ENCODE measurements around the gene WDR45. TPM values are rescaled to one million over a fixed set of nuclear protein-coding genes. Genes with fewer than 3 reads are reported as not detected.

The WDR45 gene
- total and polyA plus RNA-seq, 2 of the 13 experiments (the other 11 are each of a cell fraction or from before 2014, with no cell fraction given): 16.4 to 65.5 TPM

DNA sequence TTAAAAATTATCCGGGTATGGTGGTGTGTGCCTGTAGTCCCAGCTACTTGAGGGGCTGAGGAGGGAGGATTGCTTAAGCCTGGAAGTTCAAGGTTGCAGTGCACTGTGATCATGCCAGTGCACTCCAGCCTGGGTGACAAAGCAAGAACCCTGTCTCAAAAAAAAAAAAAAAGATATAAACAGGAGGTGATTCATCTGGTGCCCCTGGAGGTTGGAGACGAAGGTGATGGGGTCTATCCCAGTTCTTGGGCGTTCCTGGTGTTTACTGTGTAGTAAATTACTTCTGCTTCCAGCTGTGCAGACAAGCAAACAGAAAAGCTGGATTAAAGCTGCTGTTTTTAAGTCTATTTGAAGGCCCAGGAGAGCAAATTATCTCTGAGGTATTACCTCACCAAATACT lies 23.9 kb upstream of the WDR45 start:
- intact Hi-C loops (cut with micrococcal nuclease; ENCODE audit: unreplicated experiment): no loop called here
- POLR2A ChIA-PET: no interaction called here

DNA sequence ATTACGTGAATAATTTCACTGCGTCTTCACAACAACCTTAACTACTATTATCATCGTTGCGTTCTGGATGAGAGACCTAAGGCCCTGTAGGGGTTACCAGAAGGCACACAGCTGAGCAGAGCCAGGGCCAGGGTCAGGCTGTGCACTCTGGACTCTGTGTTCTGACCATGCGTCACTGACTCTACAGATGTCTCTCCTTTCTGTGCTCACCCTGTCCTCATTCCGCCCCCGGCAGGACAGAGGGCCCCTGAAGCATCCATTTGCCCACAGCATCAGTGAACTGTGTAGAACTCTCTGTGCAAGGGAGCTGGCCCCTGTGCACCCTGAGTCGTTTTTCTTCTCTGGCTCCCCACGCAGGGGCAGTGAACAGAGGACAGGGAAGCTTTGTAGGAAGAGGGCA lies 22.5 kb upstream of the WDR45 start:
- intact Hi-C loops (cut with micrococcal nuclease; ENCODE audit: unreplicated experiment): no loop called here
- no peak overlapping the region for H2AFZ ChIP-seq (ENCODE audit: low read length)
- H3K27me3 ChIP-seq (ENCODE audit: control insufficient read depth in 1 of 2, insufficient read depth in 2 of 2, low read length in 2 of 2): no peaks in the 10 kb centered on the region
- H3K9me3 ChIP-seq (ENCODE audit: low read length): no peaks in the 10 kb centered on the region
- no peaks in the 10 kb centered on the region for H4K20me1 ChIP-seq (ENCODE audit: insufficient read depth, low read length)
- ChIA-PET POLR2A (interaction anchor here (1.0 to 2.1 kb wide), 3 partner anchors 22 to 100 kb away, joined by 3 to 16 read pairs (median 3); partner anchors contain the start of genes GRIPAP1 and WDR45), CTCF (ENCODE audit: low intra/inter-chr PET ratio, low total read pairs) (no interaction called here)
- H3K79me2 ChIP-seq (ENCODE audit: insufficient read depth, low read length): no peaks in the 10 kb centered on the region
- TSS peak; percentile 72 for BruUV-seq (replicated peaks)
- peaks cover 29% of the 10 kb centered on the region for H3K4me1 ChIP-seq (ENCODE audit: insufficient read depth, low read length)
- H3K9ac ChIP-seq (ENCODE audit: insufficient read depth, low read depth, low read length): peak overlapping the region; percentile 86
- peak overlapping the region; percentile 94 for H3K27ac ChIP-seq (ENCODE audit: extremely low read length, insufficient read depth, low read length)
- peak; percentile 84 for ATAC-seq
- H3K36me3 ChIP-seq (replicated peaks in 1 of 2; ENCODE audit: control insufficient read depth in 1 of 2, insufficient read depth in 2 of 2, low read length in 2 of 2): 0 out of 5 replicates have a peak, but pooled peaks cover 0 to 7% of the 10 kb centered on the region in 2 experiments
- peak overlapping the region; percentile 83 for H3K4me2 ChIP-seq (ENCODE audit: low read depth, low read length)
- peak overlapping the region in 2 of 3 experiments; percentile 57 to 74; a peak in 3 of 6 replicates for H3K4me3 ChIP-seq (replicated peaks in 1 of 3; ENCODE audit: insufficient read depth in 1 of 3, low read depth in 2 of 3, low read length in 3 of 3)
- FAIRE-seq: peak; percentile 68
- DNase-seq (ENCODE audit: low spot score): peak; percentile 75
- WGBS (ENCODE audit: low lambda C conversion rate): 0% methylated on average over 5 of the region's 9 CpGs
- in situ Hi-C loops (cut with HindIII; ENCODE audit: extremely low pct_ligation_motif_present, low pct_unique_long_range_greater_than_20kb): no loop called here
- peak; percentile 28; the same call in 1 of the 2 replicates for TF ChIP-seq HOXA3 (CRISPR knock-in tag; IDR thresholded peaks at IDR 0.05)
- TF ChIP-seq, protein P1, sequence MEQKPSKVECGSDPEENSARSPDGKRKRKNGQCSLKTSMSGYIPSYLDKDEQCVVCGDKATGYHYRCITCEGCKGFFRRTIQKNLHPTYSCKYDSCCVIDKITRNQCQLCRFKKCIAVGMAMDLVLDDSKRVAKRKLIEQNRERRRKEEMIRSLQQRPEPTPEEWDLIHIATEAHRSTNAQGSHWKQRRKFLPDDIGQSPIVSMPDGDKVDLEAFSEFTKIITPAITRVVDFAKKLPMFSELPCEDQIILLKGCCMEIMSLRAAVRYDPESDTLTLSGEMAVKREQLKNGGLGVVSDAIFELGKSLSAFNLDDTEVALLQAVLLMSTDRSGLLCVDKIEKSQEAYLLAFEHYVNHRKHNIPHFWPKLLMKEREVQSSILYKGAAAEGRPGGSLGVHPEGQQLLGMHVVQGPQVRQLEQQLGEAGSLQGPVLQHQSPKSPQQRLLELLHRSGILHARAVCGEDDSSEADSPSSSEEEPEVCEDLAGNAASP (CRISPR knock-in tag; IDR thresholded peaks at IDR 0.05; ENCODE audit: borderline replicate concordance): peak; percentile 62; the same call in 1 of the 2 replicates
- TF ChIP-seq CHD2 (IDR thresholded peaks at IDR 0.05; ENCODE audit: low read depth, low read length): no peak
- TF ChIP-seq SKI (IDR thresholded peaks at IDR 0.05; ENCODE audit: partially characterized antibody): no peak
- TF ChIP-seq ZNF780A (CRISPR knock-in tag; IDR thresholded peaks at IDR 0.05): no peak
- no peak for TF ChIP-seq SYNCRIP (IDR thresholded peaks at IDR 0.05; ENCODE audit: insufficient read depth, low read depth, low read length)
- no peak for TF ChIP-seq MEF2D (CRISPR knock-in tag; IDR thresholded peaks at IDR 0.05)
- TF ChIP-seq KDM1A (CRISPR knock-in tag; IDR thresholded peaks at IDR 0.05): no peak
- TF ChIP-seq, protein P2, sequence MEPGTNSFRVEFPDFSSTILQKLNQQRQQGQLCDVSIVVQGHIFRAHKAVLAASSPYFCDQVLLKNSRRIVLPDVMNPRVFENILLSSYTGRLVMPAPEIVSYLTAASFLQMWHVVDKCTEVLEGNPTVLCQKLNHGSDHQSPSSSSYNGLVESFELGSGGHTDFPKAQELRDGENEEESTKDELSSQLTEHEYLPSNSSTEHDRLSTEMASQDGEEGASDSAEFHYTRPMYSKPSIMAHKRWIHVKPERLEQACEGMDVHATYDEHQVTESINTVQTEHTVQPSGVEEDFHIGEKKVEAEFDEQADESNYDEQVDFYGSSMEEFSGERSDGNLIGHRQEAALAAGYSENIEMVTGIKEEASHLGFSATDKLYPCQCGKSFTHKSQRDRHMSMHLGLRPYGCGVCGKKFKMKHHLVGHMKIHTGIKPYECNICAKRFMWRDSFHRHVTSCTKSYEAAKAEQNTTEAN (CRISPR knock-in tag; conservative IDR thresholded peaks at IDR 0.05): no peak
- TF ChIP-seq, protein P3, sequence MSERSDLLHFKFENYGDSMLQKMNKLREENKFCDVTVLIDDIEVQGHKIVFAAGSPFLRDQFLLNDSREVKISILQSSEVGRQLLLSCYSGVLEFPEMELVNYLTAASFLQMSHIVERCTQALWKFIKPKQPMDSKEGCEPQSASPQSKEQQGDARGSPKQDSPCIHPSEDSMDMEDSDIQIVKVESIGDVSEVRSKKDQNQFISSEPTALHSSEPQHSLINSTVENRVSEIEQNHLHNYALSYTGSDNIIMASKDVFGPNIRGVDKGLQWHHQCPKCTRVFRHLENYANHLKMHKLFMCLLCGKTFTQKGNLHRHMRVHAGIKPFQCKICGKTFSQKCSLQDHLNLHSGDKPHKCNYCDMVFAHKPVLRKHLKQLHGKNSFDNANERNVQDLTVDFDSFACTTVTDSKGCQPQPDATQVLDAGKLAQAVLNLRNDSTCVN (CRISPR knock-in tag; IDR thresholded peaks at IDR 0.05; ENCODE audit: borderline replicate concordance): no peak

More for the DNA sequence above, 23.9 kb upstream of the WDR45 start:
- BruUV-seq (replicated peaks): no TSS peak
- CTCF ChIA-PET (ENCODE audit: low intra/inter-chr PET ratio, low total read pairs): no interaction called here
- H3K4me2 ChIP-seq (ENCODE audit: low read depth, low read length): no peak overlapping the region
- 0 out of 5 replicates have a peak, but pooled peaks cover 0 to 7% of the 10 kb centered on the region in 2 experiments for H3K36me3 ChIP-seq (replicated peaks in 1 of 2; ENCODE audit: control insufficient read depth in 1 of 2, insufficient read depth in 2 of 2, low read length in 2 of 2)
- H3K27me3 ChIP-seq (ENCODE audit: control insufficient read depth in 1 of 2, insufficient read depth in 2 of 2, low read length in 2 of 2): no peaks in the 10 kb centered on the region
- H3K9me3 ChIP-seq (ENCODE audit: low read length): no peaks in the 10 kb centered on the region
- in situ Hi-C loops (cut with HindIII; ENCODE audit: extremely low pct_ligation_motif_present, low pct_unique_long_range_greater_than_20kb): no loop called here
- H3K4me3 ChIP-seq (replicated peaks in 1 of 3; ENCODE audit: insufficient read depth in 1 of 3, low read depth in 2 of 3, low read length in 3 of 3): no peak overlapping the region
- peaks cover 29% of the 10 kb centered on the region for H3K4me1 ChIP-seq (ENCODE audit: insufficient read depth, low read length)
- H3K27ac ChIP-seq (ENCODE audit: extremely low read length, insufficient read depth, low read length): peak overlapping the region; percentile 40
- WGBS (ENCODE audit: low lambda C conversion rate): 15% methylated on average over 2 of the region's 3 CpGs
- no peak overlapping the region for H2AFZ ChIP-seq (ENCODE audit: low read length)
- H3K9ac ChIP-seq (ENCODE audit: insufficient read depth, low read depth, low read length): no peak overlapping the region
- FAIRE-seq: no peak
- H4K20me1 ChIP-seq (ENCODE audit: insufficient read depth, low read length): no peaks in the 10 kb centered on the region
- peak; percentile 75 for TF ChIP-seq FOSL2 (CRISPR knock-in tag; IDR thresholded peaks at IDR 0.05)
- no peak for TF ChIP-seq ARID2 (CRISPR knock-in tag; IDR thresholded peaks at IDR 0.05; ENCODE audit: borderline replicate concordance)
- TF ChIP-seq RARA (CRISPR knock-in tag; IDR thresholded peaks at IDR 0.05): peak; percentile 61
- TF ChIP-seq ZNF205 (CRISPR knock-in tag; IDR thresholded peaks at IDR 0.05): peak; percentile 32; the same call in 1 of the 2 replicates
- no peaks in the 10 kb centered on the region for H3K79me2 ChIP-seq (ENCODE audit: insufficient read depth, low read length)
- DNase-seq (ENCODE audit: low spot score): peak; percentile 27
- no peak for ATAC-seq
